Measurements from ENCODE around the gene TMEM229A. TPM values are rescaled to one million over a fixed set of nuclear protein-coding genes. Genes with fewer than 3 reads are reported as not detected.

TMEM229A gene
- total RNA-seq, 4 donors from 2014 or later = 0.55 TPM; not detected in 3

DNA sequence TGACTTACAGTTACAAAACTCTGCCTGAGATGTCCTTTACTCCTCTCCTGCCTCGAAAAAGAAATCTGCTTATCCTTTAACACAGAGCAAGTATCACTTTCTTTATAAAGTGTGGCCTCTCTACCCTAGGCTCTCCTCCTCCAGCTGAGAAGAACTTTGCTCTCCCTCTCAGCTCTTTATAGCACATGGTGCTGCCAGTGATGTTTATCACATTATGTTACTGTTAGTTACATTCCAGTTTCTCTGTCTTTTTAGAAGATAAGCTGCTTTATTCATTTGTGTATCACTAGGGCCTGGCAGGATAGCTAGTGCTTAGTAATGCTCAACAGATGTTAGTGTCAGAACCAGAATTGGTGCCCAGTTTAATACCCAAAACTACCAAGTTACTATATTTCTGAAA lies 41.1 kb upstream of the TMEM229A start:
- no peak overlapping the region for H3K4me3 ChIP-seq
- in situ Hi-C loops (cut with MboI; ENCODE audit: low pct_ligation_motif_present in 1 of 4, low pct_unique_long_range_greater_than_20kb in 1 of 4, low sequenced_read_pairs in 3 of 4) = no loop called here
- H3K4me1 ChIP-seq = peaks cover 0 to 2% (median 0%) of the 10 kb centered on the region in 4 donors
- intact Hi-C loops (cut with DNase I; ENCODE audit: low total_unique reads) = no loop called here
- TF ChIP-seq POLR2AphosphoS5 (IDR thresholded peaks at IDR 0.05) (no peak), EP300 (IDR thresholded peaks at IDR 0.05; ENCODE audit: low read depth) (no peak), POLR2A (IDR thresholded peaks at IDR 0.05) (no peak)
- TF ChIP-seq, protein P1, sequence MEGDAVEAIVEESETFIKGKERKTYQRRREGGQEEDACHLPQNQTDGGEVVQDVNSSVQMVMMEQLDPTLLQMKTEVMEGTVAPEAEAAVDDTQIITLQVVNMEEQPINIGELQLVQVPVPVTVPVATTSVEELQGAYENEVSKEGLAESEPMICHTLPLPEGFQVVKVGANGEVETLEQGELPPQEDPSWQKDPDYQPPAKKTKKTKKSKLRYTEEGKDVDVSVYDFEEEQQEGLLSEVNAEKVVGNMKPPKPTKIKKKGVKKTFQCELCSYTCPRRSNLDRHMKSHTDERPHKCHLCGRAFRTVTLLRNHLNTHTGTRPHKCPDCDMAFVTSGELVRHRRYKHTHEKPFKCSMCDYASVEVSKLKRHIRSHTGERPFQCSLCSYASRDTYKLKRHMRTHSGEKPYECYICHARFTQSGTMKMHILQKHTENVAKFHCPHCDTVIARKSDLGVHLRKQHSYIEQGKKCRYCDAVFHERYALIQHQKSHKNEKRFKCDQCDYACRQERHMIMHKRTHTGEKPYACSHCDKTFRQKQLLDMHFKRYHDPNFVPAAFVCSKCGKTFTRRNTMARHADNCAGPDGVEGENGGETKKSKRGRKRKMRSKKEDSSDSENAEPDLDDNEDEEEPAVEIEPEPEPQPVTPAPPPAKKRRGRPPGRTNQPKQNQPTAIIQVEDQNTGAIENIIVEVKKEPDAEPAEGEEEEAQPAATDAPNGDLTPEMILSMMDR (IDR thresholded peaks at IDR 0.05) = no peak
- H3K27ac ChIP-seq = no peak overlapping the region
- no peaks in the 10 kb centered on the region for H3K27me3 ChIP-seq
- no peaks in the 10 kb centered on the region for H3K9me3 ChIP-seq
- no peaks in the 10 kb centered on the region for H3K36me3 ChIP-seq
- no peak for DNase-seq
- 27 to 40% methylated on average over 1 of the region's 1 CpG for whole genome bisulfite sequencing, 2 donors (ENCODE audit: low coverage in 1 of 2)

GRCh38 chr7:124073310-124073645 lies 40.4 kb upstream of the TMEM229A start:
- no peak for DNase-seq
- Histone ChIP-seq H3K36me3 (no peaks in the 10 kb centered on the region), H3K4me1 (peaks cover 0 to 2% (median 0%) of the 10 kb centered on the region in 4 donors), H3K27me3 (no peaks in the 10 kb centered on the region), H3K27ac (no peak overlapping the region), H3K9me3 (no peaks in the 10 kb centered on the region), H3K4me3 (no peak overlapping the region)
- intact Hi-C loops (cut with DNase I; ENCODE audit: low total_unique reads) = no loop called here
- TF ChIP-seq EP300 (IDR thresholded peaks at IDR 0.05; ENCODE audit: low read depth) (no peak), POLR2AphosphoS5 (IDR thresholded peaks at IDR 0.05) (no peak), POLR2A (IDR thresholded peaks at IDR 0.05) (no peak)
- TF ChIP-seq, protein P1 (IDR thresholded peaks at IDR 0.05) = no peak
- in situ Hi-C loops (cut with MboI; ENCODE audit: low pct_ligation_motif_present in 1 of 4, low pct_unique_long_range_greater_than_20kb in 1 of 4, low sequenced_read_pairs in 3 of 4) = no loop called here
- 70 to 73% methylated on average over 4 of the region's 4 CpGs for WGBS, 2 donors (ENCODE audit: low coverage in 1 of 2)

DNA sequence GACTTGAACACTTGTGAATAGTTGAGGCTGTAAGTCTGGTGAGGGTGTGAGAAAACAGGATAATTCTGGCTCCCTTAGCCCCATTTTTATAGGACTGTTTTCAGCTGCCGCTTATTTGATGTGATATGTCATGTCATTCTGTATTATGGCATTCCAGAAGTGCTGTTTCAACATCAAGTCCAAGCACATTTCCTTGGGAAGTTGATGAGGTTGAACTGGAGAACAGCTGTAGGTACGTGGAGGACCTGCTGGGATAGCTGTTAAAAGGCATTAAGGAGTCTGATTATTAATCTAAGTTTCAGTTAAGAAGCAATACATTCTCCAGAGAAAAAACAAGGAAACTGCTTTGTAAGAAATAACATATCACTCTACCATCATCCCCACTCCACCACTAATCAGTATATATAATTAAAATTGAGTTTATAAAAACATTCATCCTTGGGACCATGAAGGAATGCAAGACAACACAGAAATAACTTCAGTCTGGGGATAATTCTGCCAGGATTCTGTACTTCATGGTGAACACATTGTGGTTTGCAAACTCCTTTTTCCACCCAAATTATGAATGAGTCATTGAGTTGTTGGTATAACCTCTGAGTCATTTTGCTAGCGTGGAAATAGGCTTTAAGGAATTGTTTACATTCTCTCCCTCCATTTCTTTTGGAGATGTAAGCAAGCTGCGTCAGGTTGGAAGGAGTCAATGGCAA lies 39.9 kb upstream of the TMEM229A start:
- Histone ChIP-seq H3K36me3 (no peaks in the 10 kb centered on the region), H3K27ac (no peak overlapping the region), H3K4me1 (peaks cover 0 to 2% (median 0%) of the 10 kb centered on the region in 4 donors), H3K4me3 (no peak overlapping the region), H3K9me3 (no peaks in the 10 kb centered on the region), H3K27me3 (no peaks in the 10 kb centered on the region)
- TF ChIP-seq EP300 (IDR thresholded peaks at IDR 0.05; ENCODE audit: low read depth) (no peak), POLR2A (IDR thresholded peaks at IDR 0.05) (no peak), POLR2AphosphoS5 (IDR thresholded peaks at IDR 0.05) (no peak)
- TF ChIP-seq, protein P1 (IDR thresholded peaks at IDR 0.05) = no peak
- no peak for DNase-seq
- in situ Hi-C loops (cut with MboI; ENCODE audit: low pct_ligation_motif_present in 1 of 4, low pct_unique_long_range_greater_than_20kb in 1 of 4, low sequenced_read_pairs in 3 of 4) (no loop called here), intact Hi-C loops (cut with DNase I; ENCODE audit: low total_unique reads) (no loop called here)
- 45 to 49% methylated on average over 3 to 4 of the region's 4 CpGs for WGBS, 2 donors (ENCODE audit: low coverage in 1 of 2)

- no peaks in the 10 kb centered on the region for H3K36me3 ChIP-seq
- intact Hi-C loops (cut with DNase I; ENCODE audit: low total_unique reads) = no loop called here
These were observed 39.0 kb upstream of the TMEM229A start for GRCh38 chr7:124071843-124072242.

More at GRCh38 chr7:124071843-124072242, 39.0 kb upstream of the TMEM229A start:
- 14 to 46% methylated on average over 1 of the region's 1 CpG for WGBS, 2 donors (ENCODE audit: low coverage in 1 of 2)
- H3K27ac ChIP-seq = no peak overlapping the region
- H3K27me3 ChIP-seq = no peaks in the 10 kb centered on the region
- in situ Hi-C loops (cut with MboI; ENCODE audit: low pct_ligation_motif_present in 1 of 4, low pct_unique_long_range_greater_than_20kb in 1 of 4, low sequenced_read_pairs in 3 of 4) = no loop called here
- H3K4me3 ChIP-seq = no peak overlapping the region
- no peaks in the 10 kb centered on the region for H3K9me3 ChIP-seq
- DNase-seq = no peak
- no peak for TF ChIP-seq POLR2A (IDR thresholded peaks at IDR 0.05)
- TF ChIP-seq EP300 (IDR thresholded peaks at IDR 0.05; ENCODE audit: low read depth) = no peak
- no peak for TF ChIP-seq POLR2AphosphoS5 (IDR thresholded peaks at IDR 0.05)
- TF ChIP-seq, protein P1 (IDR thresholded peaks at IDR 0.05) = no peak
- H3K4me1 ChIP-seq = peaks cover 0 to 2% (median 0%) of the 10 kb centered on the region in 4 donors
